SIG-M5 treated with dmso at 0.1 percent for 504 hours (cell line): Measurements from ENCODE around the gene KIAA0586.
"Not testable (repeated sequence)": the region's sequence is repeated elsewhere in the genome, so short reads cannot be mapped to it uniquely, and the experiment has no call there.

Experiments
- DNase-seq: peaks from one replicate; lab custom pipeline; 2025; ENCODE audit not compliant: unreplicated experiment; lab: John Stamatoyannopoulos, UW

Gene KIAA0586

DNA sequence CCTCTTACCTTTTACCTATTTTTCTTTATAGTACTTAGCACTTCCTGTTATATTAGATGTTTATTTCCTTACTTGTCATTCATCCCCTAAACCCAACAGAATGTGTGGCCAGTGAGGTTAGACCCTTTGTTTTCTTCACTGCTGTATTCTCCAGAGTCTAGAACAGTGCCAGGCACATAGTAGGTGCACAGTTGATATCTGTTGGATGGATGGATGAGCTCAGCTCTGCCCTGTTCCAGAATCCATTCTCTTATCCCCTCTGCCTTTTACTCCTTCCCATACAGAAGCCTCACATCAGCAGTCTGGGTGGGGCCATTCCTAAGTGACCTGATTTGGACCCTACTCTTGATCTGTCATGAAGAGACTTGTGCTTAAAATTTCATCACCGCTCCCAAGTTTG lies 115.7 kb downstream of the KIAA0586 start:
- no peak for DNase-seq

DNA sequence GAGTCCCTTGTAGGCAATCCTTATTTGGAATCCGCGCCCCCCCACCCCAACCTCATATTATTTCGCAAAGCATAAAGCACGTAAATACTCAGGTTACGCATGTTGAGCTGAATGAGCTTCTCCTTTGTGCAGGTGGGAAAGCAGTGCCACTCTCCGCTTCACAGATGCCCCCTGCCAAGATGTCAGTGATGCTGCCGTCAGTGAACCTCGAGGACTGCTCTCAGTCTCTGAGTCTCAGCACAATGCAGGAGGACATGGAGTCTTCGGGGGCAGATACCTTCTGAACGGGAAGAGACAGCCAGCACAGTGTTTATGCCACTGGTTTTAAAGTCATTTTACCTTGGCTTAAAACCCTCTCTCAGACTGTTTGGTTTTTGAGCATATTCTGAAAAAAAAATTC lies 120.1 kb downstream of the KIAA0586 start:
- no peak for DNase-seq

GRCh38 chr14:58549105-58549757 lies 121.7 kb downstream of the KIAA0586 start:
- no peak for DNase-seq

- DNase-seq, result no peak
Observed at GRCh38 chr14:58553959-58554358, 126.4 kb downstream of the KIAA0586 start.

GRCh38 chr14:58555647-58556046 lies 128.1 kb downstream of the KIAA0586 start:
- DNase-seq, result no peak

DNA sequence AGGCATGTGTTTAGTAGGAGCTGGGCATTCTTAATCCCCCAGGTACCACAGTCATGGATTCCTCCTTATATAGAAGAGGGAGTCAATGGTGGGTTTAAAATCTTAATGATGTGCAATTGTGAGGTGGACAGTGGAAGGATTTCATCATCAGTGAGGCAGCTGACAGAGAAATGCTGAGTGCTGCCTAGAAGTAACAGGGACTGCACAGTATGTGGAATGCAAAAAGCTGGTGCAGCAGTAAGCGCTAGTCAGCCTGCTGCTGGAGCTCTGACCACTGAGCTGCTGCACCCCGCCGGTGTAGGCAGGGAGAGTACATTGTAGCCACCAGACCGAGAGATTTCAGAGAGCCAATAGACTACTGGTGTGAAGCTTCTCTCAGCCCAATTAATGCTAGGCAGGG lies 129.7 kb downstream of the KIAA0586 start:
- no peak for DNase-seq

DNA sequence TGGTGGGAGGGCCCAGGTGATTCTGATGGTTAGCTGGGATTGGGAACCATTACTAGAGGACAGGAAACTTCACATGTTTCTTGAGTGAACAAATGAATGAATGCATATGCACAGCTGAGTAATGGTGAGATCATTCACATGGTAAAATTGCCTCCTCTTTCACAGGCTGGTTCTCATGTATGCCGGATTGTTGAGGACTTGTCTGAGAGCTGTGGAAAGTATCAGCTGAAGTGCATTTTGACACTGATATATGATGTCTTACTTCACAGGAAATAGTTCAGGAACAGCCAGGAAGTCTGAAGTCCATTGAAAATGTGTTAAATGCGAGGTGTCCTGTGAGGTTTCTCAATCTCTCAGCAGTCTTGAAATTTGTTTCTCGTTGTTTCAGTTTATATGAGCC lies 132.7 kb downstream of the KIAA0586 start:
- DNase-seq, result no peak

GRCh38 chr14:58562141-58562540 lies 134.6 kb downstream of the KIAA0586 start:
- no peak for DNase-seq

- DNase-seq, result no peak
Observed at GRCh38 chr14:58563978-58564377, 136.5 kb downstream of the KIAA0586 start.

DNA sequence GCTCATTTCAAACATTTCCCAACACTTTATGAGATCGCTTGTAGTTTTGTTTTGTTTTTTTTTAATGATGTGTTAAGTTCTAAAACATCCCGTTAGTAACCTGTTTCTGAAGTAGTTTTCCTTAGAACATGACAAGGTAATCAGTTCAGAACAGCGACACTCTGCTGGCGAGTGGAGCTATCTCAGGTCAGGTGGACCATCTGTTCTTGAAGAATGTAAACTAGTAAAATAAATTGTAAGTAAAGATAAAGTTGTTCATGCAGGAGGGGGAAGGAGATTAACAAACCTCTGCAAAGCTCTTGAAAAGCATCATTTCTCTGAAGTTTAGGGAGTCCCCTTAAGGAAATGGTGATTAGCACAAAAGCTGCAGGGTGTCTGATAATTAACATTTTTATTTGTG lies 138.3 kb downstream of the KIAA0586 start:
- DNase-seq, result no peak

GRCh38 chr14:58566979-58567378 lies 139.5 kb downstream of the KIAA0586 start:
- no peak for DNase-seq

GRCh38 chr14:58568322-58568721 lies 140.8 kb downstream of the KIAA0586 start:
- no peak for DNase-seq

- no peak for DNase-seq
Observed at GRCh38 chr14:58571256-58571655, 143.7 kb downstream of the KIAA0586 start.

DNA sequence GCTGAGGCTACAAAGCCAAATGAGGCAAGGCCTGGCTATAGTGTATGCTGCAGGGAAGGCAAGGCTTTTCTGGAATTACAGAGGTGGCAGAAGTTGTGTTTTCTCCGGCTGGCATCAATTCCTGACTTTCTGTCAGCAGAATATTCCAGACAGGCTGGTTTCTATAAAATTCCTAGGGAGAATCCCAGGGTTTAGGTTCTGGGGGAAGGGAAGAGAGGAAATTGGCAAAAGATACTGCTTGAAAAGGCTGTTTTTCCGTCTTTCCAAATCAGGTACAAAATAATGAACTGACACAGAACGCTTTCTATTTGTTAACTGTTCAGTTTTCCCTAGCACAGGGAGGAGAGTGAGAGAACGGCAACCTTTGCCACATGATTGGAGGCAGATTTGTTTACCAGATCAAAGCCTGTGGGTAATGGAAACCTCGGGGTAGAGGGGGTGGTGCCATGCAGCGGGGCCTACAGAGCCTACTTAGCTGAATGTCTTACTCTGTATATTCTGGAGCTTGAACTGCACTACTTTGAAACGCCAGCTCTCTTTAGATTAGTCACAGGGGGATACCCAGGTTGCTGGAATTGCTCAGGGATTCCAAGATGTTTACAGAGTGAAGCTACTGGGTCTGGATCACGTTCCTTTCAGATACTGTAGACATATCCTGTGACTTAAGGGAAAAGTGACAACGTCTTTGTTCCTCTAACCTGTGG lies 144.4 kb downstream of the KIAA0586 start:
- no peak for DNase-seq

DNA sequence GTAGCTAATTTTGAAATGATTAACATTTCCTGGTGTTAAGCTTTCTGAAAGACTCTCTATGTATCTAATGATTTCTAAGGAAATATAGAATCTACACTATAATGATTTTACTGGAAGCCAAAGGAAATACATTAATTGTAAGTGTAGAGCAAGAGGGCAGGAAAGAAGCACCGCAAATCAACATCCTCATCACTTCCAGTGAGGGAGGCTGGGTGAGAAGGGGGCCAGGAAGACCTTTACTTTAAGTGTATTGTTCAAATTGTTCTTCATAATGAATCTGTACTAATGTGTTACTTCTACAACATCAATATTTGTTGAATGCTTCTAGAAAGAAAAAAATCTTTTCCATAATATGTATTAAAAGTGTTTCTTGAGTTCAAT lies 144.9 kb downstream of the KIAA0586 start:
- DNase-seq, result no peak

DNA sequence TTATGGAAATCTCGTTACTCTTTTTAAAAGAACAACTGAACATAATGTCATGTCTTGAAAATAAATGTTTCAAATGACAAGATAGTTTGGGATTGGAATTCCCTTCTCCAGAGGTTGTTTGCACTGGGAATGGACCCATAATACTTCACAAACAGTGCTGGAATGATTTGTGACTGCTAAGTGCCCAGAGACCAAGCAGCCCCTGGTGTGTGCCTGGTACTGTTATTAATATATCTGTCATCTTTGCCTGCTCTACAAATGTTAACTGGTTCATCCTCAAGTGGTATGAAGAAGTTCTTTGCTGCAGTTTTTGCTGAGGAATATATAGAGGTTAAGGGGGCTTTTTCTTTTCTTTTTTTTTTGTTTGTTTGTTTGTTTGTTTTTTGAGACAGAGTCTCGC lies 145.3 kb downstream of the KIAA0586 start:
- DNase-seq, result no peak

GRCh38 chr14:58574623-58575022 lies 147.1 kb downstream of the KIAA0586 start:
- DNase-seq, result no peak

- no peak for DNase-seq
Observed at GRCh38 chr14:58575956-58576355, 148.4 kb downstream of the KIAA0586 start.

DNA sequence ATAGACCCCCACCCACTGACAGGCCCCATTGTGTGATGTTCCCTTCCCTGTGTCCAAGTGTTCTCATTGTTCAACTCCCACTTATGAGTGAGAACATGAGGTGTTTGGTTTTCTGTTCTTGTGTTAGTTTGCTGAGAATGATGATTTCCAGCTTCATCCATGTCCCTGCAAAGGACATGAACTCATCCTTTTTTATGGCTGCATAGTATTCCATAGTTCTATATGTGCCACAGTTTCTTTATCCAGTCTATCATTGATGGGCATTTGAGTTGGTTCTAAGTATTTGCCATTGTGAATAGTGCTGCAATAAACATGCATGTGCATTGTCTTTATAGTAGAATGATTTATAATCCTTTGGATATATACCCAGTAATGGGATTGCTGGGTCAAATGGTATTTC lies 152.5 kb downstream of the KIAA0586 start:
- not testable (repeated sequence) for DNase-seq

- DNase-seq, result not testable (repeated sequence)
Observed at GRCh38 chr14:58581389-58581788, 153.9 kb downstream of the KIAA0586 start.

DNA sequence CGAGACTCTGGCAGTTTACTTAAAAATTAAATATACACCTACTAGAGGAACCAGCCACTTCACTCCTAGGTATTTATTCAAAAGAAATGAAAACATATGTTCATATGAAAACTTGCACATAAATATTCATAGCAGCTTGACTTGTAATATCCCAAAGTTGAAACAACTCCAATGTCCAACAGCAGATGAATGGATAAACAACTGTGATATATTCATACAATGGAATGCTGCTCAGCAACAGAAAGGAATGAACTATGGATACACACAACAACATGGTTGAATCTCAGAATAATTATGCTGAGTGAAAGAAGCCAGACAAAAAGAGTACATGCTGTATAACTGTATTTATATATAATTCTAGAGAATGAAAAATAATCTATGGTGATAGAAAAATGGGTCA lies 156.9 kb downstream of the KIAA0586 start:
- no peak for DNase-seq

DNA sequence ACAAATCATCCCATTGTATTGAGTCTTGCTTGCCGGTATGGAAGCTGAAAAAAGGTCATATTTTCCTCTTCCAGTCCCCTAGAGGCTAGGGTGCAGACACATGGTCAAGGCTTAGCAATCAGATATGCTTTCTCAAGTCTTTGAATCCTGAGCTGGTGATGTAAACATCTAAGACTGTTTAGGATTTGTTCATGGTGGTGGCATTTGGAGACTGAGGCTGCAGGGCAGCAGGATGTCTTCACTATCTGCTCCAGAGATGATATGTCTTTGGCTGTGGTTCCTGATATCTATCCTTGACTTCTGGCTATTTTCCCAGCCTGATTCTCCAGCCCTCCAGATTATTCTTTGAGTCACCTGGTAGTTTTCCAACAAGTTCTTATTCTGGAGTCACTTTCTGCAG lies 159.8 kb downstream of the KIAA0586 start:
- DNase-seq, result no peak

DNA sequence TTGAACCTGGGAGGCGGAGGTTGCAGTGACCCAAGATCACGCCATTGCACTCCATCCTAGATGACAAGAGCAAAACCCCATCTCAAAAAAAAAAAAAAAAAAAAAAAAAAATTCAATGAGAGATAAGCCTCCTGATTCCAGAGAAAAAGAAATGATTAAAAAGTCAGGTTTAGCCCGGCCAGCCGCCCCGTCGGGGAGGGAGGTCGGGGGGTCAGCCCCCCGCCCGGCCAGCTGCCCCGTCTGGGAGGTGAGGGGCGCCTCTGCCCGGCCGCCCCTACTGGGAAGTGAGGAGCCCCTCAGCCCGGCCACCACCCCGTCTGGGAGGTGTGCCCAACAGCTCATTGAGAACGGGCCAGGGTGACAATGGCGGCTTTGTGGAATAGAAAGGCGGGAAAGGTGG lies 160.8 kb downstream of the KIAA0586 start:
- not testable (repeated sequence) for DNase-seq
